Body of pancreas (tissue), 4 donors: Measurements from ENCODE around the gene NFATC4.

Experiments
- POLR2A ChIP-seq, 3 donors: fragments of 450-650 bp; IDR thresholded peaks; one replicate each; pipeline ENCODE4 v1.6.1; 2016; ENCODE audit warnings: antibody characterized with exemption in 3 of 3, mild to moderate bottlenecking in 2 of 3
- TF ChIP-seq, protein P1 (sequence below), 7 experiments: fragments of 450-650 bp in 4 of 7; fragments of 200-600 bp in 3 of 7; sonication (generic) in 3 of 7; IDR thresholded peaks; one replicate each; pipeline ENCODE4 v1.5.1; 2016 to 2019; ENCODE audit warnings: antibody characterized with exemption in 7 of 7

DNA sequence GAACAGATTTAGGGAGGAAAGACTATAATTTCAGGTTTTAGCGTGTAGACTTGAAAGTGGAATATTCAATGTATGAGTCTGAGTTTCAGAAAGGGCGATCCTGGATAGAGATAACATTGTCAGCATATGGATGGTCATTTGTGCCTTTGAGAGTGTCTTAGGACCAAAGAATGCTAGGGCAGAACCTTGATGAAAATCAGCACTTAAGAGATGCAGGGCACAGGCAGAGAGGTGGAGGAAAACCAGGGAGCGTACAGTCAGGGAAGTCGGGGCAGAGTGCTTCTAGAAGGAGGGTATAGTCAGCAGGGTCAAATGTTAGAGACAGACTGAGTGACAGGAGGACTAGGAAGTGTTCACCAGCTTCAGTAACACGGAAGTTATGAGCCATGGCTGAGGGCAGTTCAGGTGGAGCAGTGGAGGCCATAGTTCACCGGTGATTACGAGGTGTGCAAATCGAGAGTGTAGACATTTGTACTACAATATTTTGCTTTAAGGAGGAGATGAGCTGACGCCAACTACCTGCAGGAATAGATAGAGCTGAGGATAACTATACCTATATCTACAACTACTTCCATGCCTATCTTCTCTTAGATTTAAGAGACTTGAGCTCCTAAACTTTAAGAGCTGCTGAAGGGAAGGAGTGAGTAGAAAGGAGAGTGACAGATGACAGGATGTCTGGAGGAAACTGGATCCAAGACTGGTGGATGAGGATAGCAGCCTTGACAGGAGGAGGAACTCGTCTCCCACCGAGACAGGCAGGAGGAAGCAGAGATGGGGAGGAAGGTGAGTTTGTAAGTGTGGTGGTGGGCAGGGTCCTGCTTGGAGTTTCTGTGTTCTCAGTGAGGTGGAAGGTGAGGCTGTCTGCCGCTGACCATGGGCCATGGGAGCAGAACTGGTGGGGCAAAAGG, 55.0 kb downstream of the NFATC4 start:
- TF ChIP-seq, protein P1, sequence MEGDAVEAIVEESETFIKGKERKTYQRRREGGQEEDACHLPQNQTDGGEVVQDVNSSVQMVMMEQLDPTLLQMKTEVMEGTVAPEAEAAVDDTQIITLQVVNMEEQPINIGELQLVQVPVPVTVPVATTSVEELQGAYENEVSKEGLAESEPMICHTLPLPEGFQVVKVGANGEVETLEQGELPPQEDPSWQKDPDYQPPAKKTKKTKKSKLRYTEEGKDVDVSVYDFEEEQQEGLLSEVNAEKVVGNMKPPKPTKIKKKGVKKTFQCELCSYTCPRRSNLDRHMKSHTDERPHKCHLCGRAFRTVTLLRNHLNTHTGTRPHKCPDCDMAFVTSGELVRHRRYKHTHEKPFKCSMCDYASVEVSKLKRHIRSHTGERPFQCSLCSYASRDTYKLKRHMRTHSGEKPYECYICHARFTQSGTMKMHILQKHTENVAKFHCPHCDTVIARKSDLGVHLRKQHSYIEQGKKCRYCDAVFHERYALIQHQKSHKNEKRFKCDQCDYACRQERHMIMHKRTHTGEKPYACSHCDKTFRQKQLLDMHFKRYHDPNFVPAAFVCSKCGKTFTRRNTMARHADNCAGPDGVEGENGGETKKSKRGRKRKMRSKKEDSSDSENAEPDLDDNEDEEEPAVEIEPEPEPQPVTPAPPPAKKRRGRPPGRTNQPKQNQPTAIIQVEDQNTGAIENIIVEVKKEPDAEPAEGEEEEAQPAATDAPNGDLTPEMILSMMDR (IDR thresholded peaks at IDR 0.05) = no peak
- no peak for TF ChIP-seq POLR2A (IDR thresholded peaks at IDR 0.05)
